Right lobe of liver (tissue), 4 donors: Measurements from ENCODE around the gene ZCRB1.

Source experiments
- POLR2A ChIP-seq: fragments of 450-650 bp; IDR thresholded peaks from one replicate; pipeline ENCODE4 v1.6.1; 2017; ENCODE audit warnings: antibody characterized with exemption, mild to moderate bottlenecking
- TF ChIP-seq, protein P1 (sequence below), 4 donors: fragments of 200-600 bp in 3 of 4; fragments of 450-650 bp in 1 of 4; IDR thresholded peaks; one replicate each; pipeline versions ENCODE4 v1.5.1 to v1.8.0; 2016 to 2022; ENCODE audit warnings: antibody characterized with exemption in 4 of 4, mild to moderate bottlenecking in 2 of 4
- donor health status: DM: no; HTN: no; CAD: no.
- donor health status: DM: no; HTN: no; CAD: no.
- donor health status: DM: no; HTN: yes; CAD: no.

DNA sequence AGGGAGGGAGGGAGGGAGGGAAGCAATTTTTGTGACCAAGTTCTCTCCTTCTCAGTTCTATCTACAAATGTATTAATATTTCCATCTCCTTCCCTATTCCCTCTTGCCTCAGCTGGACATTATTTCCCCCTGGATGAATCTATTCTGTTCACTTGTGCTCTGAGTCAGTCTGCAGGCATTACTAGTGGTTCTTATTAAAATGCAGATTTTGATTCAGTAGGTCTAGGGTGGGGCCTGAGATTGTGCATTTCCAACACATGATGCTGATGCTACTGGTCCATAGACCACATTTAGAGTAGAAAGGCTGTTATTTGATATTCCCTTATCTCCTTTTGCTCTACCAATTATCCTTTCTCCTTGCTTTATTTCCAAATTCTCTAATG, 47.8 kb downstream of the ZCRB1 start:
- no peak for TF ChIP-seq POLR2A
- TF ChIP-seq, protein P1, sequence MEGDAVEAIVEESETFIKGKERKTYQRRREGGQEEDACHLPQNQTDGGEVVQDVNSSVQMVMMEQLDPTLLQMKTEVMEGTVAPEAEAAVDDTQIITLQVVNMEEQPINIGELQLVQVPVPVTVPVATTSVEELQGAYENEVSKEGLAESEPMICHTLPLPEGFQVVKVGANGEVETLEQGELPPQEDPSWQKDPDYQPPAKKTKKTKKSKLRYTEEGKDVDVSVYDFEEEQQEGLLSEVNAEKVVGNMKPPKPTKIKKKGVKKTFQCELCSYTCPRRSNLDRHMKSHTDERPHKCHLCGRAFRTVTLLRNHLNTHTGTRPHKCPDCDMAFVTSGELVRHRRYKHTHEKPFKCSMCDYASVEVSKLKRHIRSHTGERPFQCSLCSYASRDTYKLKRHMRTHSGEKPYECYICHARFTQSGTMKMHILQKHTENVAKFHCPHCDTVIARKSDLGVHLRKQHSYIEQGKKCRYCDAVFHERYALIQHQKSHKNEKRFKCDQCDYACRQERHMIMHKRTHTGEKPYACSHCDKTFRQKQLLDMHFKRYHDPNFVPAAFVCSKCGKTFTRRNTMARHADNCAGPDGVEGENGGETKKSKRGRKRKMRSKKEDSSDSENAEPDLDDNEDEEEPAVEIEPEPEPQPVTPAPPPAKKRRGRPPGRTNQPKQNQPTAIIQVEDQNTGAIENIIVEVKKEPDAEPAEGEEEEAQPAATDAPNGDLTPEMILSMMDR (IDR thresholded peaks at IDR 0.05): no peak
